ENCODE results near the gene MOXD1. TPM values are rescaled to one million over a fixed set of nuclear protein-coding genes. Genes with fewer than 3 reads are reported as not detected.

The MOXD1 gene
- 33.6 and 38.4 TPM in 2 replicates for total RNA-seq

DNA sequence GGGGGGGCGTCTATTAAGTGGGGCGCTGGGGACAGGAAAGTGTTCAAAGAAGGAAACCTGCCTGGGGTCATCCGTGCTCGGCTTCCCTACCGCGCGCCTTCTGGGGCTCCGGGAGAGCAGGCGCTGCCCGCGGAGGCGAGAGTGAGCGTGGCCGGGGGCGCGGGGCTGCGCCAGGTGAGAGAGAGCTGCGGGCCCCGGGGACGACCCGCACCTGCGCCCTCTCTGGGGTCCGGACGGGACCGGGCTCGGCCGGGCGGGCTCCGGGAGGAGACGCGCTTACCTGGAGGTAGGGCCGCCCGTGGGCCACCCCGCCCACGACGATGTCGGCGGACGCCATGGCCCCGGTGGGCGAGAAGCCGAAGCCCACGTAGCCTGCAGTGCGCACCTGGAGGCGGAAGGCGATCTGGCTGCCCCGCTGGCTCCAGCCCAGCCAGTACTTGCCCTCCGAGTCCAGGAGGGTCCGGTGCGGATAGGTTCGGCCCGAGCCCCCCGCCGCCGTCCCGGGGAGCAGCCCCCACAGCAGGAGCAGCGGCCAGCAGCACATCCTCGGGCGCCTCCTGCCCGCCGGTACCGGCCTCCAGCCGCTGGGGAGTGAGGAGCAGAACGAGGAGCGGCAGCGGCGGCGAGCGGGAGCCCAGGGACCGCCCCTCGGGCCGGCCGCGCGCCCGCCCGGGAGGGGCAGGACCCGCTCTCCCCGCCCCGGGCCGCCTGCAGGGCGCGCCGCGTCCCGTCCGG lies at the start of gene MOXD1:
TSS of gene MOXD1 (minus strand) at position 593 of the 735 bp plus-strand sequence. CDS start at position 544, 49 bp downstream.

Other genes with a start within 250 kb of the MOXD1 start
- gene STX7, start 111.6 kb upstream of the MOXD1 start, total RNA-seq = 22.0 and 25.4 TPM in 2 replicates
- gene TAAR9, start 136.8 kb upstream of the MOXD1 start, total RNA-seq = not detected in 2 replicates
- gene TAAR8, start 151.2 kb upstream of the MOXD1 start, total RNA-seq = not detected in 2 replicates
- not detected in 2 replicates for gene TAAR6, start 168.8 kb upstream of the MOXD1 start, total RNA-seq
- gene TAAR5, start 188.3 kb upstream of the MOXD1 start, total RNA-seq = not detected in 2 replicates
- not detected in 2 replicates for gene TAAR2, start 222.8 kb upstream of the MOXD1 start, total RNA-seq

All from cardiac ventricle fibroblast (primary cell).